Spleen (tissue), 11 donors: ENCODE measurements around the gene CIRBP. TPM values are rescaled to one million over a fixed set of nuclear protein-coding genes. Genes with fewer than 3 reads are reported as not detected.

Experiments used
- DNase-seq: peaks from one replicate; pipeline ENCODE4 v3.0.0-alpha.2; 2020
- H3K27ac ChIP-seq, 8 donors: fragments of 200-600 bp; sonication (generic) in 7 of 8; 1 replicate in 4 of 8; 2 replicates in 4 of 8; pipeline versions ENCODE4 v1.5.0 to v1.8.0; 2016 to 2021; ENCODE audit warnings: inconsistent platforms in 4 of 8, mild to moderate bottlenecking in 4 of 8, moderate library complexity in 1 of 8
- H3K27me3 ChIP-seq, 7 donors: fragments of 200-600 bp; sonication (generic) in 6 of 7; replicated peaks in 1 of 7; 1 replicate in 4 of 7; 2 replicates in 3 of 7; pipeline versions ENCODE4 v1.5.0 to v1.8.0; 2016 to 2021; ENCODE audit warnings: inconsistent platforms in 3 of 7, mild to moderate bottlenecking in 1 of 7
- H3K36me3 ChIP-seq, 6 donors: fragments of 200-600 bp; sonication (generic) in 5 of 6; 1 replicate in 4 of 6; 2 replicates in 2 of 6; pipeline versions ENCODE4 v1.5.0 to v1.8.0; 2016 to 2021; ENCODE audit warnings: inconsistent platforms in 2 of 6
- H3K4me1 ChIP-seq, 6 donors: fragments of 200-600 bp; sonication (generic) in 5 of 6; 1 replicate in 3 of 6; 2 replicates in 3 of 6; pipeline versions ENCODE4 v1.5.0 to v1.8.0; 2016 to 2021; ENCODE audit warnings: inconsistent platforms in 3 of 6
- H3K4me3 ChIP-seq, 8 donors: fragments of 200-600 bp; sonication (generic) in 7 of 8; 1 replicate in 4 of 8; 2 replicates in 4 of 8; pipeline versions ENCODE4 v1.5.0 to v1.8.0; 2016 to 2021; ENCODE audit warnings: inconsistent platforms in 4 of 8, mild to moderate bottlenecking in 4 of 8, moderate library complexity in 2 of 8
- H3K9me3 ChIP-seq, 8 donors: fragments of 200-600 bp; sonication (generic) in 7 of 8; 1 replicate in 4 of 8; 2 replicates in 4 of 8; pipeline versions ENCODE4 v1.5.0 to v1.8.0; 2016 to 2021; ENCODE audit warnings: inconsistent platforms in 4 of 8
- POLR2A ChIP-seq, 3 donors: fragments of 450-650 bp; IDR thresholded peaks; one replicate each; pipeline ENCODE4 v1.5.1; 2017; ENCODE audit warnings: antibody characterized with exemption in 3 of 3, mild to moderate bottlenecking in 1 of 3
- POLR2AphosphoS5 ChIP-seq, 3 donors: sonication (generic); formaldehyde crosslinking; IDR thresholded peaks; one replicate each; pipeline ENCODE4 v1.5.1; 2017; ENCODE audit warnings: antibody characterized with exemption in 3 of 3
- WGBS, 5 donors: extraction: QIAGEN DNeasy Blood & Tissue Kit in 3 of 5; methylation state at CpG; one replicate each; pipeline versions ENCODE4 v1.1.5 to v1.1.7; 2013 to 2018; 5-methylcytosine and 5-hydroxymethylcytosine counted together
- intact Hi-C: fragments of 100-400 bp; cut with DNase I; formaldehyde crosslinking; loops from one replicate; pipeline ENCODE4 v1.15.0; 2023; ENCODE audit warnings: low total_unique reads
- polyA plus RNA-seq, 3 donors: library from polyadenylated mRNA; stranded (reverse); fragments of 200-250 nt; gene quantifications; one replicate each; pipeline ENCODE4 v1.2.1, GENCODE V29; 2013
- total RNA-seq, 7 donors: library from RNA; depleted of rRNA in 3 of 7; stranded (reverse); fragments of >200 nt in 3 of 7; fragmentation: NEBNext Ultra II Directional in 4 of 7; extraction: Animal tissue kit (Norgen Biotek cat#: 25700) in 4 of 7; gene quantifications; one replicate each; pipeline versions ENCODE4 v1.1.0 to v1.2.1, GENCODE V29; 2016 to 2021
- TF ChIP-seq, protein P1 (sequence below), 11 experiments: fragments of 200-600 bp in 7 of 11; fragments of 450-650 bp in 4 of 11; sonication (generic) in 4 of 11; IDR thresholded peaks in 8 of 11; conservative IDR thresholded peaks in 3 of 11; 1 replicate in 7 of 11; 2 replicates in 4 of 11; pipeline versions ENCODE4 v1.4.0 to v1.8.0; 2016 to 2021; ENCODE audit warnings: antibody characterized with exemption in 11 of 11, inconsistent platforms in 4 of 11, mild to moderate bottlenecking in 1 of 11
- donor health status: healthy with polysubstance abuse.
- donor health status: DM: no; HTN: no; CAD: no; lungs with moderate emphysema.
- donor health status: DM: no; HTN: no; CAD: no.
- donor health status: Bipolar disorder and iron deficiency.
- donor health status: healthy.
- donor health status: DM: no; HTN: no; CAD: no.
- donor health status: DM: yes; HTN: yes; CAD: no.

The CIRBP gene
- total and polyA plus RNA-seq, 10 donors: 333 to 894 (median 516) TPM

GRCh38 chr19:1260749-1261537 is 8.2 kb upstream of the CIRBP start:
- Histone ChIP-seq H3K36me3 (peaks cover under 1 to 31% (median 22%) of the 10 kb centered on the region in 6 donors), H3K9me3 (no peaks in the 10 kb centered on the region), H3K4me3 (peak overlapping the region; percentile 63 to 80 (median 66)), H3K27me3 (no peaks in the 10 kb centered on the region), H3K4me1 (peaks cover 79 to 100% (median 98%) of the 10 kb centered on the region in 6 donors), H3K27ac (peak overlapping the region; percentile 93 to 100 (median 99))
- 0 to 1% (median 1%) methylated on average over 56 to 83 of the region's 83 CpGs for WGBS, 5 donors
- DNase-seq: peak; percentile 98
- intact Hi-C loops: no loop called here
- TF ChIP-seq POLR2AphosphoS5 (IDR thresholded peaks at IDR 0.05): peak; percentile 88 to 92 (median 90)
- peak; percentile 39 to 65 (median 50) for TF ChIP-seq POLR2A (IDR thresholded peaks at IDR 0.05)
- TF ChIP-seq, protein P1, sequence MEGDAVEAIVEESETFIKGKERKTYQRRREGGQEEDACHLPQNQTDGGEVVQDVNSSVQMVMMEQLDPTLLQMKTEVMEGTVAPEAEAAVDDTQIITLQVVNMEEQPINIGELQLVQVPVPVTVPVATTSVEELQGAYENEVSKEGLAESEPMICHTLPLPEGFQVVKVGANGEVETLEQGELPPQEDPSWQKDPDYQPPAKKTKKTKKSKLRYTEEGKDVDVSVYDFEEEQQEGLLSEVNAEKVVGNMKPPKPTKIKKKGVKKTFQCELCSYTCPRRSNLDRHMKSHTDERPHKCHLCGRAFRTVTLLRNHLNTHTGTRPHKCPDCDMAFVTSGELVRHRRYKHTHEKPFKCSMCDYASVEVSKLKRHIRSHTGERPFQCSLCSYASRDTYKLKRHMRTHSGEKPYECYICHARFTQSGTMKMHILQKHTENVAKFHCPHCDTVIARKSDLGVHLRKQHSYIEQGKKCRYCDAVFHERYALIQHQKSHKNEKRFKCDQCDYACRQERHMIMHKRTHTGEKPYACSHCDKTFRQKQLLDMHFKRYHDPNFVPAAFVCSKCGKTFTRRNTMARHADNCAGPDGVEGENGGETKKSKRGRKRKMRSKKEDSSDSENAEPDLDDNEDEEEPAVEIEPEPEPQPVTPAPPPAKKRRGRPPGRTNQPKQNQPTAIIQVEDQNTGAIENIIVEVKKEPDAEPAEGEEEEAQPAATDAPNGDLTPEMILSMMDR (IDR thresholded peaks at IDR 0.05 in 8 of 11, conservative IDR thresholded peaks at IDR 0.05 in 3 of 11): peak in 1 of 11 experiments; percentile 5

GRCh38 chr19:1261538-1261797 is 7.7 kb upstream of the CIRBP start:
- no peak for DNase-seq
- H3K9me3 ChIP-seq: no peaks in the 10 kb centered on the region
- peaks cover 81 to 100% (median 98%) of the 10 kb centered on the region in 6 donors for H3K4me1 ChIP-seq
- TF ChIP-seq, protein P1 (IDR thresholded peaks at IDR 0.05 in 8 of 11, conservative IDR thresholded peaks at IDR 0.05 in 3 of 11): peak in 6 of 11 experiments; percentile 4 to 23 (median 18)
- TF ChIP-seq POLR2A (IDR thresholded peaks at IDR 0.05) (no peak), POLR2AphosphoS5 (IDR thresholded peaks at IDR 0.05) (no peak)
- H3K4me3 ChIP-seq: peak overlapping the region; percentile 63 to 80 (median 66)
- no peaks in the 10 kb centered on the region for H3K27me3 ChIP-seq
- intact Hi-C loops: no loop called here
- peak overlapping the region; percentile 93 to 100 (median 99) for H3K27ac ChIP-seq
- peaks cover 0 to 25% (median 17%) of the 10 kb centered on the region in 6 donors for H3K36me3 ChIP-seq
- WGBS, 5 donors: 2 to 10% (median 5%) methylated on average over 14 of the region's 14 CpGs

DNA sequence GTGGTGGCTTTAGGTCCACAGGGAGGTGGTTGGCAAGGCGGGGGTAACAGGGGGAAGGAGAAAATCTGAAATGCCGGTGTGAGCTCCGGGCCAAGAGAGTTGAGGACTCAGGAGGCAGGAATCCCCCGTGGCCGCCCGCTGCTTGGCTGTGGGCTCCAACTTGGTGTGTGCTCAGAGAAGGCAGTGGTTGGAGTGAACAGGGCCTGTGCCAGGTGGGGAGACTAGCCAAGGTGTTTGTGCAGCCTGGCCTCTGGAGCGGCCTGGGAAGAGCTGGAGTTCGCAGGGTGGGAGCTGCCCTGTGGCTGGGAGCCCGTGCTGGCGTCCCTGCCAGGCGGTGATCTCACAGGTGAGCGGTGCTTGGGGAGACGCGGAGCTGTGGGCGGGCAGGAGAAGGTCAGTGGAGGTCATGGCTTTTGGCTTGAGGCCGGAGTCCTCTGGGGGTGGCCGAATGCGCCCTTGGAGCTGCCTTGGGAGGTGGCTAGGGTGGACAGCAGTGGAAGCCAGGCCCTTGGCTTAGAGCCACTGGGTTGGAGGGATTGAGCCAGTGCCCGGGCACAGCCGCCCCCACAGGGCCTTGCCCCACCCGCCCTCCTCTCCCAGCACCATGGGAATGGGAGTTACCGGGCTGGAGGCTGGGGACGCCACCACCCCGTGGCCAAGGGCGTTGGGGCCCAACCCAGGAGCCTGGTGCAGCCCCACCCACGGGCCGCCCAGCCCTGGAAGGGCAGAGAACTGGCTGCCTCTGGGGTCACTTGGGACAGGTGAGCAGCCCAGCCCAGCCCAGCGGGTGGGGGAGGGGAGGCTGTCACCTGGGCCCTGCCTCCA is 7.1 kb upstream of the CIRBP start:
- peak; percentile 90 for DNase-seq
- Histone ChIP-seq H3K27me3 (no peaks in the 10 kb centered on the region), H3K27ac (peak overlapping the region; percentile 93 to 100 (median 99)), H3K36me3 (peaks cover 0 to 20% (median 12%) of the 10 kb centered on the region in 6 donors), H3K4me3 (peak overlapping the region; percentile 63 to 80 (median 66)), H3K9me3 (no peaks in the 10 kb centered on the region), H3K4me1 (peaks cover 78 to 100% (median 98%) of the 10 kb centered on the region in 6 donors)
- TF ChIP-seq, protein P1 (IDR thresholded peaks at IDR 0.05 in 8 of 11, conservative IDR thresholded peaks at IDR 0.05 in 3 of 11): no peak
- peak; percentile 1 to 48 (median 39) for TF ChIP-seq POLR2AphosphoS5 (IDR thresholded peaks at IDR 0.05)
- no peak for TF ChIP-seq POLR2A (IDR thresholded peaks at IDR 0.05)
- WGBS, 5 donors: 23 to 37% (median 31%) methylated on average over 23 to 28 of the region's 28 CpGs
- intact Hi-C loops: no loop called here
